NOMO-1 treated with dmso at 0.1 percent for 144 hours (cell line): ENCODE results near the gene MRPL14.

Source experiments
- DNase-seq: peaks from one replicate; lab custom pipeline; 2025; ENCODE audit not compliant: unreplicated experiment; lab: John Stamatoyannopoulos, UW

The MRPL14 gene

GRCh38 chr6:44067173-44068139, 59.8 kb downstream of the MRPL14 start:
- DNase-seq = no peak

- DNase-seq = no peak
Observed at GRCh38 chr6:44066394-44067172, 60.7 kb downstream of the MRPL14 start.

GRCh38 chr6:44065443-44066140, 61.7 kb downstream of the MRPL14 start:
- no peak for DNase-seq

GRCh38 chr6:44064948-44065272, 62.3 kb downstream of the MRPL14 start:
- DNase-seq = no peak

- no peak for DNase-seq
Observed at GRCh38 chr6:44064089-44064947, 62.9 kb downstream of the MRPL14 start.

- DNase-seq = no peak
Observed at GRCh38 chr6:44063561-44064059, 63.6 kb downstream of the MRPL14 start.
